HCT116 (cell line): Measurements from ENCODE around the gene HCFC1. TPM values are rescaled to one million over a fixed set of nuclear protein-coding genes. Genes with fewer than 3 reads are reported as not detected.

ENCODE experiments used
- ATAC-seq: fragments of 200-7000 bp; cut with Tn5 transposase; 2 replicates; pipeline ENCODE4 v1.9.1; 2020; ENCODE audit warnings: mild to moderate bottlenecking, moderate library complexity
- BruUV-seq: library from RNA; stranded (reverse); fragments of 400-500 nt; replicated peaks from 2 replicates; lab custom pipeline; 2021; lab: Mats Ljungman, UMichigan
- CTCF ChIA-PET: fragments of 300-600 bp; sonication (Branson Sonifier 250); formaldehyde crosslinking; loops from one replicate; lab custom pipeline; 2021; ENCODE audit warnings: antibody characterized with exemption; lab: Charles Lee
- POLR2A ChIA-PET: fragments of 300-600, 350-600 bp; sonication (Branson Sonifier 250); formaldehyde crosslinking; loops from one replicate; lab custom pipeline; 2021; ENCODE audit warnings: antibody characterized with exemption; lab: Charles Lee
- RAD21 ChIA-PET, 2 experiments: fragments of 300-600 bp; sonication (Branson Sonifier 250); formaldehyde crosslinking; loops; one replicate each; lab custom pipeline; 2023; ENCODE audit warnings: low total read pairs in 2 of 2; ENCODE audit not compliant: uncharacterized antibody in 2 of 2, unreplicated experiment in 2 of 2, low non-redundant PET in 1 of 2; lab: Charles Lee
- DNase-seq: peaks from one replicate; pipeline ENCODE4 v3.0.0-alpha.2; 2010; ENCODE audit warnings: low read depth, low spot score
- H2AFZ ChIP-seq: fragments of 200-600 bp; shearing (Covaris generic), sonication (generic); 2 replicates; pipeline ENCODE4 v1.6.1; 2017; ENCODE audit warnings: low read depth, mixed run types, mixed read lengths, antibody characterized with exemption, low read length; ENCODE audit not compliant: poor library complexity, severe bottlenecking
- H3K27ac ChIP-seq: 2 replicates; pipeline ENCODE4 v1.5.1; 2012; ENCODE audit warnings: low read depth, low read length
- H3K27me3 ChIP-seq: fragments of 200-600 bp; sonication (generic); 2 replicates; pipeline ENCODE4 v1.6.1; 2016; ENCODE audit warnings: mixed run types, low read length, mixed read lengths; ENCODE audit not compliant: insufficient read depth
- H3K36me3 ChIP-seq, 2 experiments: fragments of 200-500 bp in 1 of 2; fragments of 200-600 bp in 1 of 2; sonication (Bioruptor generic) in 1 of 2; sonication (generic) in 1 of 2; 2 replicates each; pipeline versions ENCODE4 v1.5.1 to v1.6.1; 2014 to 2016; ENCODE audit warnings: low read length in 2 of 2, inconsistent platforms in 1 of 2, mixed read lengths in 1 of 2, mixed run types in 1 of 2; ENCODE audit not compliant: insufficient read depth in 2 of 2, control insufficient read depth in 1 of 2
- H3K4me1 ChIP-seq, 2 experiments: fragments of 200-600 bp in 1 of 2; sonication (generic) in 1 of 2; 2 replicates each; pipeline versions ENCODE4 v1.5.1 to v1.6.1; 2012 to 2017; ENCODE audit warnings: low read length in 2 of 2, inconsistent platforms in 1 of 2, mild to moderate bottlenecking in 1 of 2, mixed read lengths in 1 of 2, mixed run types in 1 of 2, moderate library complexity in 1 of 2; ENCODE audit not compliant: insufficient read depth in 2 of 2, control insufficient read depth in 1 of 2
- H3K4me2 ChIP-seq: fragments of 200-600 bp; sonication (generic); 2 replicates; pipeline ENCODE4 v1.6.1; 2017; ENCODE audit warnings: mixed run types, low read length, mixed read lengths
- H3K4me3 ChIP-seq, 2 experiments: fragments of 200-600 bp in 1 of 2; sonication (generic) in 1 of 2; replicated peaks in 1 of 2; 2 replicates each; pipeline ENCODE4 v1.5.1; 2011 to 2016; ENCODE audit warnings: low read length in 2 of 2, control low read depth in 1 of 2, low read depth in 1 of 2, mild to moderate bottlenecking in 1 of 2, mixed read lengths in 1 of 2, mixed run types in 1 of 2
- H3K79me2 ChIP-seq: fragments of 200-600 bp; sonication (generic); 2 replicates; pipeline ENCODE4 v1.6.1; 2017; ENCODE audit warnings: mild to moderate bottlenecking, mixed run types, low read length, moderate library complexity, mixed read lengths; ENCODE audit not compliant: insufficient read depth
- H3K9ac ChIP-seq: fragments of 200-600 bp; sonication (generic); 2 replicates; pipeline ENCODE4 v1.6.1; 2016; ENCODE audit warnings: low read length, mixed read lengths
- H3K9me2 ChIP-seq: fragments of 200-600 bp; sonication (generic), shearing (Covaris generic); 2 replicates; pipeline ENCODE4 v1.6.1; 2017; ENCODE audit warnings: mixed run types, mild to moderate bottlenecking, moderate library complexity; ENCODE audit not compliant: insufficient read depth
- H3K9me3 ChIP-seq, 2 experiments: fragments of 200-500 bp in 1 of 2; fragments of 200-600 bp in 1 of 2; sonication (Bioruptor generic) in 1 of 2; sonication (generic) in 1 of 2; 2 replicates each; pipeline ENCODE4 v1.6.1; 2014 to 2017; ENCODE audit warnings: low read length in 2 of 2, mixed read lengths in 2 of 2, inconsistent platforms in 1 of 2, low read depth in 1 of 2, mild to moderate bottlenecking in 1 of 2, mixed run types in 1 of 2, moderate library complexity in 1 of 2; ENCODE audit not compliant: control insufficient read depth in 1 of 2, insufficient read depth in 1 of 2
- H4K20me1 ChIP-seq: fragments of 200-600 bp; sonication (generic), shearing (Covaris generic); 2 replicates; pipeline ENCODE4 v1.6.1; 2017; ENCODE audit warnings: mixed run types, mild to moderate bottlenecking, moderate library complexity; ENCODE audit not compliant: insufficient read depth
- CBX3 ChIP-seq: IDR thresholded peaks from 2 replicates; pipeline ENCODE4 v1.6.1; 2012; ENCODE audit warnings: low read depth
- CEBPB ChIP-seq: IDR thresholded peaks from 2 replicates; pipeline ENCODE4 v1.6.1; 2012; ENCODE audit warnings: low read depth
- EGR1 ChIP-seq: IDR thresholded peaks from 2 replicates; pipeline ENCODE4 v1.6.1; 2012; ENCODE audit warnings: low read depth
- EZH2phosphoT487 ChIP-seq: fragments of 200-600 bp; IDR thresholded peaks from 2 replicates; pipeline ENCODE4 v1.6.1; 2018; ENCODE audit warnings: antibody characterized with exemption, borderline replicate concordance
- FOSL1 ChIP-seq: IDR thresholded peaks from 2 replicates; pipeline ENCODE4 v1.6.1; 2012; ENCODE audit warnings: low read depth
- JUND ChIP-seq: IDR thresholded peaks from 2 replicates; pipeline ENCODE4 v1.6.1; 2012
- MAX ChIP-seq: IDR thresholded peaks from 2 replicates; pipeline ENCODE4 v1.6.1; 2012
- POLR2A ChIP-seq: IDR thresholded peaks from 2 replicates; pipeline ENCODE4 v1.7.0; 2011; ENCODE audit warnings: borderline replicate concordance; ENCODE audit not compliant: insufficient read depth, insufficient read length; ENCODE audit errors: extremely low read depth
- SIN3A ChIP-seq: IDR thresholded peaks from 2 replicates; pipeline ENCODE4 v1.6.1; 2012; ENCODE audit warnings: low read depth
- TCF7L2 ChIP-seq: IDR thresholded peaks from 2 replicates; pipeline ENCODE4 v1.7.0; 2011; ENCODE audit warnings: borderline replicate concordance, inconsistent platforms; ENCODE audit not compliant: insufficient read depth, insufficient read length; ENCODE audit errors: extremely low read depth
- YY1 ChIP-seq: IDR thresholded peaks from 2 replicates; pipeline ENCODE4 v1.6.1; 2011; ENCODE audit warnings: low read length, low read depth, moderate library complexity, mild to moderate bottlenecking; ENCODE audit not compliant: insufficient replicate concordance; ENCODE audit errors: extremely low read depth
- ZFX ChIP-seq: fragments of 450-650 bp; IDR thresholded peaks from 2 replicates; pipeline ENCODE4 v1.6.1; 2017
- ZNF274 ChIP-seq: fragments of 200-500 bp; sonication (Bioruptor generic); IDR thresholded peaks from 2 replicates; pipeline ENCODE4 v1.6.1; 2014; ENCODE audit warnings: mild to moderate bottlenecking, low read depth, low read length, inconsistent platforms
- intact Hi-C: fragments of 100-400 bp; cut with micrococcal nuclease; formaldehyde crosslinking; loops from 2 replicates; pipeline ENCODE4 v1.10.0; 2022
- total RNA-seq: library from RNA; stranded (reverse); gene quantifications from one replicate; pipeline ENCODE4 v1.2.1, GENCODE V29; 2021; ENCODE audit not compliant: unreplicated experiment
- TF ChIP-seq, protein P1 (sequence below): IDR thresholded peaks from 2 replicates; pipeline ENCODE4 v1.6.1; 2012; ENCODE audit warnings: low read depth
- TF ChIP-seq, protein P2 (sequence below): IDR thresholded peaks from 2 replicates; pipeline ENCODE4 v1.6.1; 2012
- TF ChIP-seq, protein P3 (sequence below): IDR thresholded peaks from 2 replicates; pipeline ENCODE4 v1.6.1; 2011; ENCODE audit warnings: mild to moderate bottlenecking, low read length, moderate library complexity; ENCODE audit not compliant: insufficient replicate concordance; ENCODE audit errors: extremely low read depth
- TF ChIP-seq, protein P4 (sequence below), 3 experiments: fragments of 200-600 bp in 1 of 3; sonication (generic) in 1 of 3; IDR thresholded peaks in 2 of 3; conservative IDR thresholded peaks in 1 of 3; 2 replicates each; pipeline ENCODE4 v1.5.1; 2012 to 2017; ENCODE audit warnings: low read depth in 2 of 3, low read length in 2 of 3, antibody characterized with exemption in 1 of 3, borderline replicate concordance in 1 of 3, control low read depth in 1 of 3, mild to moderate bottlenecking in 1 of 3, mixed read lengths in 1 of 3, mixed run types in 1 of 3, moderate library complexity in 1 of 3; ENCODE audit not compliant: insufficient read depth in 1 of 3

Gene HCFC1
- total RNA-seq, 1 experiment from 2014 or later = 72.8 TPM

DNA sequence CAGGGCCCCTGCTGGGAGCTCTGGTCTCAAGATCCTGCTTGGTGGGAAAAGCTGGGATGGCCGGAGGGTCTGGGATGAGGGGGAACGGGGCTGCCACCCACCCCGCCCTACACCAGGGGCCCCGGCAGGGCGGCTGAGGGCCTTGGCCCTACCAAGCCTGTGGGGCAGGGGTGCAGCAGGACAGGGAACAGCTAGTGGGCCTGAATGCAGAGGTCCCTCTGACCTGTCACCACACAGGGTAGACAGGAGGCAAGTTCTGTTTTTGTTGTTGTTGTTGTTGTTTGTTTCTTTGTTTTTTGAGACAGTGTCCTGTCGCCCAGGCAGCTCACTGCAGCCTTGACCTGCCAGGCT lies 26.8 kb downstream of the HCFC1 start:
- POLR2A ChIA-PET = interaction anchor here (1.2 to 1.9 kb wide), 2 partner anchors 16 to 150 kb away, joined by 3 to 6 read pairs; partner anchors contain the start of genes IDH3G and SSR4
- no peaks in the 10 kb centered on the region for H3K79me2 ChIP-seq
- no peak overlapping the region for H3K4me2 ChIP-seq
- DNase-seq = no peak
- H3K4me3 ChIP-seq = no peak overlapping the region
- ATAC-seq = no peak
- H3K27ac ChIP-seq = no peak overlapping the region
- no TSS peak for BruUV-seq
- no peaks in the 10 kb centered on the region for H4K20me1 ChIP-seq
- H2AFZ ChIP-seq = no peak overlapping the region
- intact Hi-C loops = no loop called here
- TF ChIP-seq, protein P1, sequence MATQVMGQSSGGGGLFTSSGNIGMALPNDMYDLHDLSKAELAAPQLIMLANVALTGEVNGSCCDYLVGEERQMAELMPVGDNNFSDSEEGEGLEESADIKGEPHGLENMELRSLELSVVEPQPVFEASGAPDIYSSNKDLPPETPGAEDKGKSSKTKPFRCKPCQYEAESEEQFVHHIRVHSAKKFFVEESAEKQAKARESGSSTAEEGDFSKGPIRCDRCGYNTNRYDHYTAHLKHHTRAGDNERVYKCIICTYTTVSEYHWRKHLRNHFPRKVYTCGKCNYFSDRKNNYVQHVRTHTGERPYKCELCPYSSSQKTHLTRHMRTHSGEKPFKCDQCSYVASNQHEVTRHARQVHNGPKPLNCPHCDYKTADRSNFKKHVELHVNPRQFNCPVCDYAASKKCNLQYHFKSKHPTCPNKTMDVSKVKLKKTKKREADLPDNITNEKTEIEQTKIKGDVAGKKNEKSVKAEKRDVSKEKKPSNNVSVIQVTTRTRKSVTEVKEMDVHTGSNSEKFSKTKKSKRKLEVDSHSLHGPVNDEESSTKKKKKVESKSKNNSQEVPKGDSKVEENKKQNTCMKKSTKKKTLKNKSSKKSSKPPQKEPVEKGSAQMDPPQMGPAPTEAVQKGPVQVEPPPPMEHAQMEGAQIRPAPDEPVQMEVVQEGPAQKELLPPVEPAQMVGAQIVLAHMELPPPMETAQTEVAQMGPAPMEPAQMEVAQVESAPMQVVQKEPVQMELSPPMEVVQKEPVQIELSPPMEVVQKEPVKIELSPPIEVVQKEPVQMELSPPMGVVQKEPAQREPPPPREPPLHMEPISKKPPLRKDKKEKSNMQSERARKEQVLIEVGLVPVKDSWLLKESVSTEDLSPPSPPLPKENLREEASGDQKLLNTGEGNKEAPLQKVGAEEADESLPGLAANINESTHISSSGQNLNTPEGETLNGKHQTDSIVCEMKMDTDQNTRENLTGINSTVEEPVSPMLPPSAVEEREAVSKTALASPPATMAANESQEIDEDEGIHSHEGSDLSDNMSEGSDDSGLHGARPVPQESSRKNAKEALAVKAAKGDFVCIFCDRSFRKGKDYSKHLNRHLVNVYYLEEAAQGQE = no peak
- TF ChIP-seq POLR2A (no peak), TCF7L2 (no peak), CEBPB (no peak), JUND (no peak), ZNF274 (no peak), YY1 (no peak), ZFX (no peak), EZH2phosphoT487 (no peak), SIN3A (no peak), FOSL1 (no peak), MAX (no peak), EGR1 (no peak), CBX3 (no peak)
- TF ChIP-seq, protein P2, sequence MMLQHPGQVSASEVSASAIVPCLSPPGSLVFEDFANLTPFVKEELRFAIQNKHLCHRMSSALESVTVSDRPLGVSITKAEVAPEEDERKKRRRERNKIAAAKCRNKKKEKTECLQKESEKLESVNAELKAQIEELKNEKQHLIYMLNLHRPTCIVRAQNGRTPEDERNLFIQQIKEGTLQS = no peak
- TF ChIP-seq, protein P3, sequence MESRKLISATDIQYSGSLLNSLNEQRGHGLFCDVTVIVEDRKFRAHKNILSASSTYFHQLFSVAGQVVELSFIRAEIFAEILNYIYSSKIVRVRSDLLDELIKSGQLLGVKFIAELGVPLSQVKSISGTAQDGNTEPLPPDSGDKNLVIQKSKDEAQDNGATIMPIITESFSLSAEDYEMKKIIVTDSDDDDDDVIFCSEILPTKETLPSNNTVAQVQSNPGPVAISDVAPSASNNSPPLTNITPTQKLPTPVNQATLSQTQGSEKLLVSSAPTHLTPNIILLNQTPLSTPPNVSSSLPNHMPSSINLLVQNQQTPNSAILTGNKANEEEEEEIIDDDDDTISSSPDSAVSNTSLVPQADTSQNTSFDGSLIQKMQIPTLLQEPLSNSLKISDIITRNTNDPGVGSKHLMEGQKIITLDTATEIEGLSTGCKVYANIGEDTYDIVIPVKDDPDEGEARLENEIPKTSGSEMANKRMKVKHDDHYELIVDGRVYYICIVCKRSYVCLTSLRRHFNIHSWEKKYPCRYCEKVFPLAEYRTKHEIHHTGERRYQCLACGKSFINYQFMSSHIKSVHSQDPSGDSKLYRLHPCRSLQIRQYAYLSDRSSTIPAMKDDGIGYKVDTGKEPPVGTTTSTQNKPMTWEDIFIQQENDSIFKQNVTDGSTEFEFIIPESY = no peak
- TF ChIP-seq, protein P4, sequence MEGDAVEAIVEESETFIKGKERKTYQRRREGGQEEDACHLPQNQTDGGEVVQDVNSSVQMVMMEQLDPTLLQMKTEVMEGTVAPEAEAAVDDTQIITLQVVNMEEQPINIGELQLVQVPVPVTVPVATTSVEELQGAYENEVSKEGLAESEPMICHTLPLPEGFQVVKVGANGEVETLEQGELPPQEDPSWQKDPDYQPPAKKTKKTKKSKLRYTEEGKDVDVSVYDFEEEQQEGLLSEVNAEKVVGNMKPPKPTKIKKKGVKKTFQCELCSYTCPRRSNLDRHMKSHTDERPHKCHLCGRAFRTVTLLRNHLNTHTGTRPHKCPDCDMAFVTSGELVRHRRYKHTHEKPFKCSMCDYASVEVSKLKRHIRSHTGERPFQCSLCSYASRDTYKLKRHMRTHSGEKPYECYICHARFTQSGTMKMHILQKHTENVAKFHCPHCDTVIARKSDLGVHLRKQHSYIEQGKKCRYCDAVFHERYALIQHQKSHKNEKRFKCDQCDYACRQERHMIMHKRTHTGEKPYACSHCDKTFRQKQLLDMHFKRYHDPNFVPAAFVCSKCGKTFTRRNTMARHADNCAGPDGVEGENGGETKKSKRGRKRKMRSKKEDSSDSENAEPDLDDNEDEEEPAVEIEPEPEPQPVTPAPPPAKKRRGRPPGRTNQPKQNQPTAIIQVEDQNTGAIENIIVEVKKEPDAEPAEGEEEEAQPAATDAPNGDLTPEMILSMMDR (IDR thresholded peaks at IDR 0.05 in 2 of 3, conservative IDR thresholded peaks at IDR 0.05 in 1 of 3; ENCODE audit: borderline replicate concordance in 1 of 3, insufficient read depth in 1 of 3, low read depth in 2 of 3, low read length in 2 of 3) = no peak
- H3K9me2 ChIP-seq = no peaks in the 10 kb centered on the region
- CTCF ChIA-PET = no interaction called here
- H3K4me1 ChIP-seq = no peaks in the 10 kb centered on the region; a peak in 1 of 4 replicates
- H3K27me3 ChIP-seq = no peaks in the 10 kb centered on the region
- no peaks in the 10 kb centered on the region for H3K36me3 ChIP-seq
- RAD21 ChIA-PET = interaction anchor here in 1 of 2 experiments (0.6 kb wide), 1 partner anchor 277 kb away, joined by 3 read pairs; no protein-coding TSS in a partner anchor
- no peaks in the 10 kb centered on the region for H3K9me3 ChIP-seq
- no peak overlapping the region for H3K9ac ChIP-seq
